OCI-LY7 (cell line): ENCODE results near the gene IER5.

ENCODE experiments used
- CTCF ChIP-seq: fragments of 200-600 bp; sonication (generic); conservative IDR thresholded peaks from 2 replicates; pipeline ENCODE4 v1.5.1; 2014; ENCODE audit warnings: mild to moderate bottlenecking, antibody characterized with exemption, low read length, moderate library complexity, mixed read lengths
- EZH2phosphoT487 ChIP-seq: fragments of 200-600 bp; sonication (generic); IDR thresholded peaks from 2 replicates; pipeline ENCODE4 v1.6.1; 2018; ENCODE audit warnings: low read depth, borderline replicate concordance, mild to moderate bottlenecking, mixed run types, antibody characterized with exemption, low read length, moderate library complexity, mixed read lengths

GRCh38 chr1:181104790-181105133, 16.3 kb downstream of the IER5 start:
- TF ChIP-seq CTCF = peak; percentile 46; the same call in 1 of the 2 replicates
- TF ChIP-seq EZH2phosphoT487 = no peak
